T47D (cell line): ENCODE measurements around the gene C10orf90.

ENCODE experiments used
- DNase-seq, 2 experiments: peaks; one replicate each; pipeline versions ENCODE4 v3.0.0 to v3.0.0-alpha.2; 2011 to 2012; ENCODE audit warnings: low read depth in 1 of 2, low spot score in 1 of 2
- JUND ChIP-seq: IDR thresholded peaks from 2 replicates; pipeline ENCODE4 v1.6.1; 2012; ENCODE audit warnings: low read depth
- in situ Hi-C: cut with HindIII; loops from 2 replicates; pipeline ENCODE4 v1.10.0; 2016; ENCODE audit warnings: low sequenced_read_pairs, low pct_unique_long_range_greater_than_20kb

C10orf90 gene

GRCh38 chr10:126376956-126377355 lies 293.5 kb downstream of the C10orf90 start:
- TF ChIP-seq JUND = no peak

GRCh38 chr10:126375926-126376554 lies 294.5 kb downstream of the C10orf90 start:
- DNase-seq = no peak
- TF ChIP-seq JUND = no peak
- in situ Hi-C loops = no loop called here

More at GRCh38 chr10:126376956-126377355, 293.5 kb downstream of the C10orf90 start:
- DNase-seq = no peak
- in situ Hi-C loops = no loop called here

GRCh38 chr10:126375299-126375698 lies 295.2 kb downstream of the C10orf90 start:
- TF ChIP-seq JUND = no peak
- no peak for DNase-seq
- in situ Hi-C loops = no loop called here
